Spinal cord (tissue), 10 donors: ENCODE measurements around the gene CSMD2. TPM values are rescaled to one million over a fixed set of nuclear protein-coding genes. Genes with fewer than 3 reads are reported as not detected.
"Not testable (repeated sequence)": the region's sequence is repeated elsewhere in the genome, so short reads cannot be mapped to it uniquely, and the experiment has no call there.

Experiments
- DNase-seq, 6 donors: peaks; one replicate each; pipeline versions ENCODE4 v3.0.0 to v3.0.0-alpha.2; 2013 to 2015; ENCODE audit warnings: low spot score in 6 of 6, low read depth in 4 of 6
- H3K27ac ChIP-seq: one replicate; pipeline ENCODE4 v1.5.1; 2013; ENCODE audit warnings: low read depth, low read length, control low read depth
- H3K27me3 ChIP-seq: one replicate; pipeline ENCODE4 v1.6.1; 2013; ENCODE audit warnings: low read length; ENCODE audit not compliant: control insufficient read depth, insufficient read depth
- H3K36me3 ChIP-seq: one replicate; pipeline ENCODE4 v1.6.1; 2013; ENCODE audit warnings: low read length; ENCODE audit not compliant: control insufficient read depth, insufficient read depth
- H3K4me1 ChIP-seq: one replicate; pipeline ENCODE4 v1.6.1; 2013; ENCODE audit warnings: low read length; ENCODE audit not compliant: control insufficient read depth, insufficient read depth
- H3K4me3 ChIP-seq: one replicate; pipeline ENCODE4 v1.5.1; 2013; ENCODE audit warnings: low read depth, low read length, control low read depth
- H3K9me3 ChIP-seq: one replicate; pipeline ENCODE4 v1.6.1; 2013; ENCODE audit warnings: low read length; ENCODE audit not compliant: control insufficient read depth, insufficient read depth
- WGBS: methylation state at CpG from one replicate; pipeline ENCODE4 v1.1.5; 2013; ENCODE audit warnings: missing lambda C conversion rate; ENCODE audit not compliant: insufficient coverage; 5-methylcytosine and 5-hydroxymethylcytosine counted together
- polyA plus RNA-seq, 2 donors: library from polyadenylated mRNA; unstranded; fragments of 120-200 nt; gene quantifications; one replicate each; pipeline ENCODE4 v1.2.1, GENCODE V29; 2013; ENCODE audit not compliant: insufficient read length in 2 of 2
- total RNA-seq, 2 donors: library from RNA; depleted of rRNA in 1 of 2; stranded (reverse); fragments of 120-200 nt in 1 of 2; fragments of >200 nt in 1 of 2; gene quantifications; one replicate each; pipeline versions ENCODE4 v1.2.3 to v1.2.4, GENCODE V29; 2013 to 2014
- donor health status: healthy.

The CSMD2 gene
- total and polyA plus RNA-seq, 4 donors, result 16.0 to 26.4 (median 22.2) TPM

DNA sequence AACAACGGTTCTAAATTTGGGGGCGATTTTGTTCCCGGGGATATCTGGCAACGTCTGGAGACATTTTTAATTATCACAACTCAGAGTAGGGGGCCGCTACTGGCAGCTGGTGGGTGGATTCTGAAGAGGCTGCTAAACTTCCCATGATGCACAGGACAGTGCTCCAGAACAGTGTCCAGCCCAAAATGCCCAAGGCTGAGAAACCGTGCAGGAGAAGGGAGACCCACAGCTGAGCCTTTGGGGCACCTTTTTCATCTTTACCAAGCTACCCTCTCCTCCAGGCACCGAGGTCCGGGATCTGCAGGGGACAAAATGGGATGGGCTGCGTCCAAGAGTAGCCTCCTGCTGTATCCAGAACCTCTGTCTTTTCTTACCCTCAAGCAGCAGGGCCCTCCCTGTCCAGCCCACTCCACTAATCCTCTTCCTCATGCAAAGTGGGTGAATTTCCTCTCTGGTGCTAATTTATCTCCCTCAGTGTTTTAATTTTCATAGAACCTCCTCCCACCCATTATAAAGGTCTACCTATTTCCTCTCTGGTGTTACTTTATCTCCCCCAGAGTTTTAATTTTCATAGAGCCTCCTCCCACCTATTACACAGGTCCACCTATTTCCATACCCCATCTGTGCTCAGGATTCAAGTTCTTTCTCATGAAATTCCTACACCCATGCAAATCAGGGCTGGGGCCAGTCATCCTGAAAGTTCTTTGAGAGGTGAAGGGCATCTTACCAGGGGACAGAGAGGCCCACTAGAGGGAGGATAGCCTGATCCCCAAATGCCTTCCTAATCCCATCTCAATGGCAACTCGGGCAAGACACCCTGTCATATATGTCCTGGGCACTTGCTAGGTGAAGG is 42.7 kb downstream of the CSMD2 start:
- Histone ChIP-seq H3K36me3 (peaks cover 5% of the 10 kb centered on the region), H3K4me1 (peaks cover 6% of the 10 kb centered on the region), H3K9me3 (no peaks in the 10 kb centered on the region), H3K4me3 (no peak overlapping the region), H3K27me3 (no peaks in the 10 kb centered on the region), H3K27ac (no peak overlapping the region)
- DNase-seq, result no peak
- 95% methylated on average over 5 of the region's 10 CpGs for WGBS

DNA sequence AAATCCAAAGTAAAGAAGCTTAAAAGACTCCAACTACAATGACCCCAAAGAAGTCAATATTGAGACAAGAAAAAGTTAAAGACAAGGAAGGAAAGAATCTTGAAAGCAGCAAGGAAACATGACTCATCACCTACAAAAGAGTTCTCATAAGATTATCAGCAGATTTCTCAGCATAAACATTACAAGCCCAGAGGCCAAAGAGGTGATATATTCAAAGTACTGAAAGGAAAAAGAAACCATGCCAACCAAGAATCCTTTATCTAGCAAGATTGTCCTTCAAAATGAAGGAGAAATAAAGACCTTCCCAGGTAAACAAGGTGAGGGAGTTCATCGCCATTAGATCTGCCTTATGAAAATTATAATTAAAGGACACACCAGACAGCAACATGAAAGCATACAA is 49.8 kb downstream of the CSMD2 start:
- no peak for DNase-seq
- Histone ChIP-seq H3K27ac (no peak overlapping the region), H3K4me1 (peaks cover 5% of the 10 kb centered on the region), H3K9me3 (peaks cover 11% of the 10 kb centered on the region), H3K4me3 (no peak overlapping the region), H3K36me3 (no peaks in the 10 kb centered on the region), H3K27me3 (no peaks in the 10 kb centered on the region)
- WGBS, result no CpG with 5 or more reads among the region's 1 CpG

GRCh38 chr1:34113887-34114286 is 51.1 kb downstream of the CSMD2 start:
- peaks cover 5% of the 10 kb centered on the region for H3K4me1 ChIP-seq
- H3K9me3 ChIP-seq, result peaks cover 11% of the 10 kb centered on the region
- peak in 2 of 6 donors; percentile 15 to 17 for DNase-seq
- no peak overlapping the region for H3K27ac ChIP-seq
- no peaks in the 10 kb centered on the region for H3K27me3 ChIP-seq
- WGBS, result 80% methylated on average over 1 of the region's 1 CpG
- no peaks in the 10 kb centered on the region for H3K36me3 ChIP-seq
- H3K4me3 ChIP-seq, result no peak overlapping the region

GRCh38 chr1:34113362-34113761 is 51.7 kb downstream of the CSMD2 start:
- peaks cover 5% of the 10 kb centered on the region for H3K4me1 ChIP-seq
- no peaks in the 10 kb centered on the region for H3K27me3 ChIP-seq
- H3K4me3 ChIP-seq, result no peak overlapping the region
- DNase-seq, result no peak
- no peak overlapping the region for H3K27ac ChIP-seq
- WGBS, result no CpG with 5 or more reads among the region's 2 CpGs
- no peaks in the 10 kb centered on the region for H3K36me3 ChIP-seq
- peaks cover 11% of the 10 kb centered on the region for H3K9me3 ChIP-seq

GRCh38 chr1:34108711-34109110 is 56.3 kb downstream of the CSMD2 start:
- Histone ChIP-seq H3K4me3 (no peak overlapping the region), H3K27ac (no peak overlapping the region), H3K4me1 (peaks cover 5% of the 10 kb centered on the region), H3K9me3 (no peaks in the 10 kb centered on the region), H3K36me3 (no peaks in the 10 kb centered on the region), H3K27me3 (no peaks in the 10 kb centered on the region)
- DNase-seq, result no peak
- WGBS, result 94% methylated on average over 3 of the region's 3 CpGs

DNA sequence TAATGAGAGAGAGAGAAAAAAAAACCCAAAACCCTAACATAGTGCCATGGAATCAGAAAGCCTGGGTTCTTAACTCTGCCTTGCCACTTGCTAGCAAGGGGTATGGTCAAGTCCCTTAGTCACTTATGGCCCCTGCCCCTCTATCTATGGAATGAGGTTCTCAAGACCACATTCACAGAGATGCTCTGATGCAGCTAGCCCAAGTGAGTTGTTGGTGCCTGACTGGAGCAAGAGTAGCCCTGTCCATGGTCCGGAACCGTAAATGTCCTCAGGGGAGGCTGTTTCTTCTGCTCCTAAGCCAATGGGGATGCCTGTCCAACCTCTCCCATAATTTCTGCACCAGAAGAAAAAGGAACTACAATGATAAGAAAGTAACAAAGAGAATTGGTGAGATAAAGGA is 56.8 kb downstream of the CSMD2 start:
- Histone ChIP-seq H3K9me3 (no peaks in the 10 kb centered on the region), H3K27me3 (no peaks in the 10 kb centered on the region), H3K36me3 (no peaks in the 10 kb centered on the region), H3K4me1 (peaks cover 5% of the 10 kb centered on the region), H3K27ac (no peak overlapping the region), H3K4me3 (no peak overlapping the region)
- 100% methylated on average over 1 of the region's 2 CpGs for WGBS
- DNase-seq, result no peak

DNA sequence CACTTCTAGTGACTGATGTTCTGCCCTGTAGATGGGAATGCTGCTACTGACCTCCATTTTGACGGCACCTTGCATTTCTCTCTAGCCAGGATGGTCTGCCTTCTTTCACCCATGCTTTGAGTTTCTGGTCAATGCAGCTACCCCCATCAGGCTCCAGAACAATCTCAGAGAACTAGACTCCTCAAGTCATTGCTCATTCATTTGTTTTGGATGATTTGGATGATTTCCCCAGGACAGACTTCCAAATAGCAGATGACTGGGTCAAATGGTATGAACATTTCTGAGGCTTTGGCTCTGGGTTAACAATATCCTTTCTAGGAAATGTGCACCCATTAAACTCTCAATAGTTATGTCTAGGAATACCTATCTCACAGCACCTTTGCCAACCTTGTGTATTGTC is 63.9 kb downstream of the CSMD2 start:
- Histone ChIP-seq H3K27ac (no peak overlapping the region), H3K27me3 (no peaks in the 10 kb centered on the region), H3K36me3 (no peaks in the 10 kb centered on the region), H3K4me1 (no peaks in the 10 kb centered on the region), H3K4me3 (no peak overlapping the region), H3K9me3 (no peaks in the 10 kb centered on the region)
- 100% methylated on average over 1 of the region's 1 CpG for WGBS
- DNase-seq, result no peak

DNA sequence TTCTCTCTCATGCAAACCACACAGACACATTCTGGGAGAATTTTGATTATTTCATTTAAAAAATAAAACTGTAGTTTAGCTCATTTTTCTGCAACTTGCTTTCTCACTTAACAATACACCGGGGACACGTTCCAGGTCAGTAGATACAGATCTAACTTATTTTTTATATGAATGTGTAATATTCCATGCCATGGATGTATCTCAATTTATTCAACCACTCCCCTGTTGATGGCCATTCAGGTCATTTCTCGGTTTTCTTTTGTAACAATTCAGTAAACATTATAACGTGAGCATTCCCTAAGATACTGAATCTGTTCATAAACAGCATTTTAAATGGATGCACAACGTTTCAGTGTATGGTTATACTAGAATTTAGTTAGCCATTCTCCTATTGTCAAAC is 64.7 kb downstream of the CSMD2 start:
- H3K4me1 ChIP-seq, result no peaks in the 10 kb centered on the region
- no peaks in the 10 kb centered on the region for H3K36me3 ChIP-seq
- H3K27ac ChIP-seq, result no peak overlapping the region
- no peaks in the 10 kb centered on the region for H3K9me3 ChIP-seq
- no peak overlapping the region for H3K4me3 ChIP-seq
- DNase-seq, result peak in 1 of 6 donors; percentile 56
- H3K27me3 ChIP-seq, result no peaks in the 10 kb centered on the region
- WGBS, result no CpG with 5 or more reads among the region's 5 CpGs

DNA sequence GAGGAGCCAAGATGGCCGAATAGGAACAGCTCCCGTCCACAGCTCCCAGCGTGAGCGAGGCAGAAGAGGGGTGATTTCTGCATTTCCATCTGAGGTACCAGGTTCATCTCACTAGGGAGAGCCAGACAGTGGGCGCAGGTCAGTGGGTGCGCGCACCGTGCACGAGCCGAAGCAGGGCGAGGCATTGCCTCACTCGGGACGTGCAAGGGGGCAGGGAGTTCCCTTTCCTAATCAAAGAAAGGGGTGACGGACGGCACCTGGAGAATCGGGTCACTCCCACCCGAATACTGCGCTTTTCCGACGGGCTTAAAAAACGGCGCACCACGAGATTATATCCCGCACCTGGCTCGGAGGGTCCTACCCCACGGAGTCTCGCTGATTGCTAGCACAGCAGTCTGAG is 72.6 kb downstream of the CSMD2 start:
- not testable (repeated sequence) for H3K27ac ChIP-seq, H3K9me3 ChIP-seq, H3K27me3 ChIP-seq, H3K4me1 ChIP-seq, DNase-seq, H3K36me3 ChIP-seq, H3K4me3 ChIP-seq
- 96% methylated on average over 8 of the region's 27 CpGs for WGBS

DNA sequence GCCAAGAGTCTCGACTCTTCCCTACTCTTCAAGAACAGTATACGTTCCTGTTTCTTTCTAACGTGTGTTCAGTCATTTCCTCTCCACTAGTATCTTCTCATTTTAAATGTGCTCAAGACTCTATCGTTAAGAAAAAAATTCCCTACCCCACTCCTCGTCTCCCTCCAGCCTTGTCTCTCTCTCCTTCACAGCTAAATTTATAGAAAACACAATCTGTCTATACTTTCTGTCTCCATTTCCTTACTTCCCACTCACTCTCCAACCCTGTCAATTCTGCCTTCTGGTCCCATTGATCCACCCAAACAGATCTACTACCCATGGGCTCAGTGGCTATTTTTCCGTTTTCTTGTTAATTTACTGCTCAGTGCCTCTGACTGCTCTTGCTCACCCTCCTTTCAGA is 75.3 kb downstream of the CSMD2 start:
- Histone ChIP-seq H3K9me3 (no peaks in the 10 kb centered on the region), H3K4me3 (no peak overlapping the region), H3K27ac (no peak overlapping the region), H3K27me3 (no peaks in the 10 kb centered on the region), H3K4me1 (peaks cover 3% of the 10 kb centered on the region), H3K36me3 (peaks cover 7% of the 10 kb centered on the region)
- peak in 1 of 6 donors; percentile 60 for DNase-seq
- WGBS, result 93% methylated on average over 6 of the region's 6 CpGs
